GM21717 (cell line): ENCODE results near the gene PARP14.
A peak's percentile ranks its signal among the peaks of the same experiment; 100 is the strongest.
"Not testable (repeated sequence)": the region's sequence is repeated elsewhere in the genome, so short reads cannot be mapped to it uniquely, and the experiment has no call there.

Experiments used
- ATAC-seq: cut with Tn5 transposase; IDR thresholded peaks from one replicate; pipeline ENCODE4 v1.9.1; 2021; ENCODE audit warnings: mild to moderate bottlenecking, moderate library complexity; ENCODE audit not compliant: unreplicated experiment

PARP14 gene, protein sequence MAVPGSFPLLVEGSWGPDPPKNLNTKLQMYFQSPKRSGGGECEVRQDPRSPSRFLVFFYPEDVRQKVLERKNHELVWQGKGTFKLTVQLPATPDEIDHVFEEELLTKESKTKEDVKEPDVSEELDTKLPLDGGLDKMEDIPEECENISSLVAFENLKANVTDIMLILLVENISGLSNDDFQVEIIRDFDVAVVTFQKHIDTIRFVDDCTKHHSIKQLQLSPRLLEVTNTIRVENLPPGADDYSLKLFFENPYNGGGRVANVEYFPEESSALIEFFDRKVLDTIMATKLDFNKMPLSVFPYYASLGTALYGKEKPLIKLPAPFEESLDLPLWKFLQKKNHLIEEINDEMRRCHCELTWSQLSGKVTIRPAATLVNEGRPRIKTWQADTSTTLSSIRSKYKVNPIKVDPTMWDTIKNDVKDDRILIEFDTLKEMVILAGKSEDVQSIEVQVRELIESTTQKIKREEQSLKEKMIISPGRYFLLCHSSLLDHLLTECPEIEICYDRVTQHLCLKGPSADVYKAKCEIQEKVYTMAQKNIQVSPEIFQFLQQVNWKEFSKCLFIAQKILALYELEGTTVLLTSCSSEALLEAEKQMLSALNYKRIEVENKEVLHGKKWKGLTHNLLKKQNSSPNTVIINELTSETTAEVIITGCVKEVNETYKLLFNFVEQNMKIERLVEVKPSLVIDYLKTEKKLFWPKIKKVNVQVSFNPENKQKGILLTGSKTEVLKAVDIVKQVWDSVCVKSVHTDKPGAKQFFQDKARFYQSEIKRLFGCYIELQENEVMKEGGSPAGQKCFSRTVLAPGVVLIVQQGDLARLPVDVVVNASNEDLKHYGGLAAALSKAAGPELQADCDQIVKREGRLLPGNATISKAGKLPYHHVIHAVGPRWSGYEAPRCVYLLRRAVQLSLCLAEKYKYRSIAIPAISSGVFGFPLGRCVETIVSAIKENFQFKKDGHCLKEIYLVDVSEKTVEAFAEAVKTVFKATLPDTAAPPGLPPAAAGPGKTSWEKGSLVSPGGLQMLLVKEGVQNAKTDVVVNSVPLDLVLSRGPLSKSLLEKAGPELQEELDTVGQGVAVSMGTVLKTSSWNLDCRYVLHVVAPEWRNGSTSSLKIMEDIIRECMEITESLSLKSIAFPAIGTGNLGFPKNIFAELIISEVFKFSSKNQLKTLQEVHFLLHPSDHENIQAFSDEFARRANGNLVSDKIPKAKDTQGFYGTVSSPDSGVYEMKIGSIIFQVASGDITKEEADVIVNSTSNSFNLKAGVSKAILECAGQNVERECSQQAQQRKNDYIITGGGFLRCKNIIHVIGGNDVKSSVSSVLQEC (N-terminal part only)

DNA sequence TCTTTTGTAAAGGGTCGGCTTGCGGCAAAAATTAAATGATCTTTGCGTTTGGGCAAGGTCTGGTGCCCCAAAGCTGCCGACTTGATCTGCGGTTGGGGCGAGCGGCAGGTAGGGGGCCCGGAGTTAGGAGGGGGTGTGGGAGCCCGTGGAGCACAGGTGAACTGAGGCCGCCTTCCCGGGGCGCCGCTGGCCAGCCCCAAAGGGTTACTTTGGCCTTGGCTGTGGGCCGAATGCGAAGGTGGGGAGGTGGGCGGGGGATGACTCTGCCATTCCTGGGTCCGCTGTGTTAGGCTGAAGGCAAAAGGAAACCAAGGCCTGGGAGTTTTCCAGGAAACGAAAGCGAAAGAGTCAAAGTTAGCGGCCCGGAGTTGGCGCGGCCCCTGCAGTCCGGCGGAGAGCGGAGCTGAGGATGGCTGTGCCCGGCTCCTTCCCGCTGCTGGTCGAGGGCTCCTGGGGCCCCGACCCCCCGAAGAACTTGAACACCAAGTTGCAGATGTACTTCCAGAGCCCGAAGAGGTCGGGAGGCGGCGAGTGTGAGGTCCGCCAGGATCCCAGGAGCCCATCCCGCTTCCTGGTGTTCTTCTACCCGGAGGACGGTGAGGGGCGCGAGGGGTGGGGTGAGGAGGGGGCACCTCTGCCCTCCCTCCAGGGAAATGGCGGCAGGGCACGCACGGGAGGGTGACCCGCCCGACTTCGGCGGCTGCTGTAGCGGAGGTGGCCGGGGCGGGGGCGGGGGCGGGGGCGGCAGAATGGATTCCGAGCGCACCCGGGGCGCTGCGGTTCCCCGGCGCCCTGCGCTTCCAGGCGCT lies at the start of gene PARP14:
PARP14 (plus strand) TSS at position 365 of the 809 bp plus-strand sequence; CDS start at position 410, 45 bp downstream.
- ATAC-seq: peak; percentile 48

DNA sequence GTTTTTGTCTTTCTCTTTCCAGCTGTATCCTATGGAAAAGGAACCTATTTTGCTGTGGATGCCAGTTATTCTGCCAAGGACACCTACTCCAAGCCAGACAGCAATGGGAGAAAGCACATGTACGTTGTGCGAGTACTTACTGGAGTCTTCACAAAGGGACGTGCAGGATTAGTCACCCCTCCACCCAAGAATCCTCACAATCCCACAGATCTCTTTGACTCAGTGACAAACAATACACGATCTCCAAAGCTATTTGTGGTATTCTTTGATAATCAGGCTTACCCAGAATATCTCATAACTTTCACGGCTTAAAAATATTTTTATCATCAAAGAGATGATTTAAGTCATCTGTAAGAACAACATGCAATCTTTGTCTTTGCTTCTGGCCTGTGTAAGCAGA lies 44.9 kb upstream of the PARP14 start:
- no peak for ATAC-seq

DNA sequence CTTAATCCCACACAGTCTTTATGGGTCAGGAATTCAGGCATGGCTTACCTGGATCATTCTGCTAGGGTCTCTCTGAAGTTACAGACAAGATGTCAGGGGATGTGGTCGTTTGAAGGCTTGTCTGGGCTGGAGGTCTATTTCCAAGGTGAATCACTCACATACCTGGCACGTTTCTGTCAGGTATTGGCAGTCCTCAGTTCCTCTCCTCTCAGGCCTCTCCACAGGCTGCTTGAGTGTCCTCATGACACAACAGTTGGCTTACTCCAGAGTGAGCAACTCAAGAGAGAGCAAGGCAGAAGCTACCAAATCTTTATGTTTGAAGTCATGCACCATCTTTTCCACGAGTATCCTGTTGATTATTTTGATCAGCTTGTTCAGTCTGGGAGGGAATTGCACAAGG lies 43.9 kb upstream of the PARP14 start:
- no peak for ATAC-seq

DNA sequence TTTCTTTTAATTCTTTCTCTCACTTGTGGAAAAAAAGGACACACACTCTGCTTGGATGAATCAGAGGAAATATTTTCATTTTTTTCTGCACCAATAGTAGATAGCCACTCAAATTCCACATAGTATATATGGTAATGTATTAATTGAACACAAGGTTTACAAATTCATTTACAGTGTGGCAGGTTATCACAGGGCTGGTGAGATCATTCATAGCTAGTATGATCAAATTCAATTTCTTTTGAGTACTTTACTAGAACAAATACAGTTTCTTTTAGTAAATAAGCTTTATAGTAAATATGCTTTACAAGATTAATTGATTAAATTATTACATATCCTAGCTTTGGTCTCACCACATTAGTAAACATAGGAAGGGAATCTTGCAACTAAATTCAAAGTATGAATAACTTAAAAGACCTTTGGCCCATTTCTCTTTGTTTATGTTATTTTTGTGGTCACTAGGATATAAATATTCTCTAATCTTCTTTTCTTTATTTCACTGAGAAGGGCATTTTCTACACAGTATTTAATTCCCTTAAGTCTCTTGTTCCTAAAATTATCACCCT lies 40.1 kb upstream of the PARP14 start:
- no peak for ATAC-seq

DNA sequence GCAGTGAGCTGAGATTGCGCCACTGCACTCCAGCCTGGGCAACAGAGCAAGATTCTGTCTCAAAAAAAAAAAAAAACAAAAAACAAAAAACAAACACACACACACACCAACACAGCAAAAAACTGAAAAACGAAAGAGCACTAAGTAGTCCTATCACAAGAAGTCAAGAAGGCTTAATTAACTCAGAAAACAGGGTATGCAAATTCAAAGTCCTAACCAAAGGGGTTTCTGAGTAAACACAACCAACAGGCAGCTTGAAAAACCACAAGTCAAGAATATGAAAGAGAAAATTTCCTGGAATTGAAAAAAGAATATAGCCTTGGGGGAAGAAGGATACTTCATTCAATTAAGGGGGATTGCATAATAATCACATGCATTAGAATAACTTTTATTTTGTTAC lies 37.7 kb upstream of the PARP14 start:
- peak; percentile 83 for ATAC-seq

DNA sequence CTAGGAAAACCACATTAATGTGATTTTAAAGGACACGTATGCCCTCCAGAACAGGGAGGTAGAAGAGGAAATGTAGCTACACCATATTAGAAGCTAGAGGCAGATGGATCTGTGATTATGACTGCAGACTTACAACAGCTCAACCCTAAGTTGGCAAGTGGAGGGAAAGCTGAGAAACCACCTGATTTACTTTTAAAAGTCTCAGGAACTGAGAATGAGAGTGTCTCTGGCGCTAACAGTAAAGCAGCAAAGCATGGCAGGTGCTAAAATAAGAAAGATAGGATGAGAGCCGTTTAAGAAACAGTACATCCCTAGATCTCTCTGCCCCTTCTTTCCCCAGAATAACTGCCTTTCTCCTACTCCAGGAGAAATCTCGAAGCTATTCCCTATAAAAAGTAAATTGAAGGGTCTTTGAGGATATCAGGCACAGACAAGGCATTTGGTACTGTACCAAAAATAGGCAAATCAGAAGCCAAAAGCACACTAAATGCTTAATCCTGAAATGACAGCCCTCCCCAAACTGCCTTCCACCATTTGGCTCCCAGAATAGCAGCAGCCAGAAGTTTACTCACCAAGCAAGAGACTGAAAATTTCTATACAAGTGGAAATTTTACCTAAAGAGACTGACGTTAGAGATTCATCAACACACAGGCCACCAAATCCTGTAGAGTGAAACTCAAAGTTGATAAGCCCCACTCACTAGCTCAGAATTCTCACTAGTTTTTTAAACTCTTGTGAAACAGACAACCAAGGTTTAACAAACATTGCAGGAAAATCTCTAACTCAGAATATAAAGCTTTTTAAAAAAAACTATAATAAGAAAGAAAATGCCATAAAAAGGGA lies 34.3 kb upstream of the PARP14 start:
- ATAC-seq: peak; percentile 52

DNA sequence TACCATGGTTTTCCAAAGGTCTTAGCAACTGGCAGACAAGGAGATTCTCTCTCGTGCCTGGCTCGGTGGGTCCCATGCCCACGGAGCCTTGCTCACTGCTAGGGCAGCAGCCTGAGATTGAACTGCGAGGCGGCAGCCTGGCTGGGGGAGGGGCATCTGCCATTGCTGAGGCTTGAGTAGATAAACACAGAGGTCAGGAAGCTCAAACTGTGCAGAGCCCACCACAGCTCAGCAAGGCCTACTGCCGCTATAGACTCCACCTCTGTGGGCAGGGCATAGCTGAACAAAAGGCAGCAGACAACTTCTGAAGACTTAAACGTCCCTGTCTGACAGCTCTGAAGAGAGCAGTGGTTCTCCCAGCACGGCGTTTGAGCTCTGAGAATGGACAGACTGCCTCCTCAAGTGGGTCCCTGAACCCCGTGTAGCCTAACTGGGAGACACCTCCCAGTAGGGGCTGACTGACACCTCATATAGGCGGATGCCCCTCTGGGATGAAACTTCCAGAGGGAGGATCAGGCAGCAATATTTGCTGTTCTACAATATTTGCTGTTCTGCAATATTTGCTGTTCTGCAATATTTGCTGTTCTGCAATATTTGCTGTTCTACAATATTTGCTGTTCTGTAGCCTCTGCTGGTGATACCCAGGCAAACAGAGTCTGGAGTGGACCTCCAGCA lies 29.3 kb upstream of the PARP14 start:
- not testable (repeated sequence) for ATAC-seq

DNA sequence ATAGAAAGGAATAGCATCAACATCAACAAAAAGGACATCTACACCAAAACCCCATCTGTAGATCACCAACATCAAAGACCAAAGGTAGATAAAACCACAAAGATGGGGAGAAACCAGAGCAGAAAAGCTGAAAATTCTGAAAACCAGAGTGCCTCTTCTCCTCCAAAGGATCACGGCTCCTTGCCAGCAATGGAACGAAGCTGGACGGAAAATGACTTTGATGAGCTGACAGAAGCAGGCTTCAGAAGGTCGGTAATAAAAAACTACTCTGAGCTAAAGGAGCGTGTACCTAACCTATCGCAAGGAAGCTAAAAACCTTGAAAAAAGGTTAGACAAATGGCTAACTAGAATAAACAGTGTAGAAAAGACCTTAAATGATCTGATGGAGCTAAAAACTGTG lies 28.7 kb upstream of the PARP14 start:
- ATAC-seq: not testable (repeated sequence)

DNA sequence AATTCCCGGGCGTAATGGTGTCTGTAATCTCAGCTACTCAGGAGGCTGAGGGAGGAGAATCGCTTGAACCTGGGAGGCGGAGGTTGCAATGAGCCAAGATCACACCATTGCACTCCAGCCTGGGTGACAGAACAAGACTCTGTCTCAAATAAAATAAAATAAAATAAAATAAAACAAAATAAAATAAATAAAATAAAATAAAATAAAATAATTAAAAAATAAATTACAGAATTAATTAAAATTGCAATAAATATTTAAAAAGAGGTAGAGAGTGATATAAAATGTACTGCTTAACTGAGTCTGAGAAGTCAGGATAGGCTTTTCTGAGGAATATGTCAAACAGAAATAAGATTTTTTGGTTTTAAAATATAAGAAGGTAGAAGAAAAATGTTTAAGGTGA lies 22.3 kb upstream of the PARP14 start:
- ATAC-seq: not testable (repeated sequence)

DNA sequence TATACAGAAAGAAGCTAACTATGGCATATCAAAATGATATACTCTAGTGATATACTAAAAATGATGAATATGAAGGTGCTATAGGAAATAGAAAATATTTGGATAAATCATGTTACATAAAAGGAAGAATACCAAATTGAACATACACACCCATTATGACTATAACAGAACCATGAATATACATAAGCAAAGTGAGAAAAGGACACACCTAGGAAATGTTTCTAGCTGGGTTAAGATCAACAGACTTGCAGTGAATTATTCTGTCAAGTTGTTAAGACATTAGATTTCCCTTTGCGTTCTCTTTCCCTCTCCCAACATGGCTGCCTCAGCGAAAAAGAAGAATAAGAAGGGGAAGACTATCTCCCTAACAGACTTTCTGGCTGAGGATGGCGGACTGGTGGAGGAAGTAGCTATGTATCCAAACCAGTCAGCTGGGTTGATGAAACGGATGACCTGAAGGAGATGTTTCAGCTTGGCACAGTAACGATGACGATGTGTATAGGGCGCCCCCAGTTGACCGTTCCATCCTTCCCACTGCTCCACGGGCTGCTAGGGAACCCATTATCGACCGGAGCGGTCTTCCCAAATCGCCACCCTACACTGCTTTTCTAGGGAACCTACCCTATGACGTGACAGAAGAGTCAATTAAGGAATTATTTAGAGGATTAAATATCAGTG lies 20.2 kb upstream of the PARP14 start:
- ATAC-seq: no peak

DNA sequence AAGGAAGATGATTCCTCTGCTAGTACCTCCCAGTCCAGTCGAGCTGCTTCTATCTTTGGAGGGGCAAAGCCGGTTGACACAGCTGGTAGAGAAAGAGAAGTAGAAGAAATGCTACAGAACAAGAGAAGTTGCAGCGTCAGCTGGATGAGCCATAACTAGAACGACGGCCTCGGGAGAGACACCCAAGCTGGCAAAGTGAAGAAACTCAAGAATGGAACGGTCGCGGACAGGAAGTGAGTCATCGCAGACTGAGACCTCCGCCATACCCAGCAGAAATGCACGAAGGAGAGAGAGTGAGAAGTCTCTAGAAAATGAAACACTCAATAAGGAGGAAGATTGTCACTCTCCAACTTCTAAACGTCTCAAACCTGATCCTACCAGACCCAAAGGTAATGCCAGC lies 19.0 kb upstream of the PARP14 start:
- ATAC-seq: no peak

DNA sequence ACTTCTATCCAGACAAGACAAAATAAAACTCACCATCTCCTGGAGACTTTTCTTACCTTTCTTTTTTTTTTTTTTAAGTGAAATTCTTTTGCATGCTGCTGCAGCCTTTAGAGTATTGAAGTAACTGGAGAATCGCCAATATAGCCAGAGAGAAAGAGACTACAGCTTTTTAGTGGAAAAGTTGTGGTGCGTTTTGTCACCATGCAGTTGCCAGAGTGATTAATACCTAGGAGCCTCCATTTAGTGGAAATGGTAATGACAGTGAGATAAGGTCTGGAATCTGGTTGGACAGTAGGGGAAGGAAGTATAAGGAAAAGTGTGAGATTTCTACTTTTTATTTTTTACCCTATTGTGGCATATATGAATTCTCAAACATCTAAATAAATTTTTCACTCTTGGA lies 18.1 kb upstream of the PARP14 start:
- ATAC-seq: no peak

DNA sequence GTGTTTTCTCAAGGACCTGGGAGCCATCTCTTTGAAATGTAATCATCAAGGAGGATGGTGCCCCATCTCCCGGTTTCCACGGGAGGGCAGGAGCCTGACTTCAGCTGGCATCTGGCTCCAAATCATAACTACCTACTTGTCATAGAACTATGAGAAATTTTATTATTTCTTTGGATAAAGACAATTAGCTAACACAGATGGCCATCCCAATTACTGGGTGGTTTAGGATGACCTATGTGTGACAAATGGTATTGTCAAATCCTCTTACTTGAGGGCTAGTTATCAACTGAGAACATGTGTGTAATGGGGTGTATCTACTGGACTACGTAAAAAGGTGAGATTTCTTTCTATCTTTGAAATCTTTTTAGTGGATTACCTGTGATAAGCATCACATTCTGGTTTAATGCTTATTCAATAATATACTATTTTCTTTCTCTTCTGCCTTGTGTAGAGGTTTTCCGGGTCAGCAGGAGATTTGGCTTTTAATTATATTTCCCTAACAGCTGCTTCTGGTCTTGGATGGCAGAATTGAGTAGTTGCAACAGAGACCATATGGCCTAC lies 15.3 kb upstream of the PARP14 start:
- ATAC-seq: no peak

DNA sequence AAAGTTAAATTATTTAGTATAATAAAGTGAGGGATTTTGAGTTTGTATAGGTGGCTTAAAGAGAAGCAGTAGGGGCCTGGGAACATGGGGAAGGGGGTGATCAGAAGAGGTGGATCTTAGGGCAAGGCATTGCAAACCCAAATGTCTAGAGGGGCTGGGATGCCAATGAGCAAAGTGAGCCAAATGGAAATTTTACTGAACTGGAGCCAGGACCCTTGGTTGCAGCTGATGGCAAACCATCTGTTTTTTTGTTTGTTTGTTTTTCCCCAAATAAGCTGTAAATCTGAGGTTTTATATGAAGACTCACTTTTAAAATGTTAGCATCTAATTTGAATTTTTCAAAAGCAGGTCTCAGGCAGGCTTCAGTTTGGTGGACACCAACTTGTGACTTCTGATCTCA lies 14.8 kb upstream of the PARP14 start:
- no peak for ATAC-seq

DNA sequence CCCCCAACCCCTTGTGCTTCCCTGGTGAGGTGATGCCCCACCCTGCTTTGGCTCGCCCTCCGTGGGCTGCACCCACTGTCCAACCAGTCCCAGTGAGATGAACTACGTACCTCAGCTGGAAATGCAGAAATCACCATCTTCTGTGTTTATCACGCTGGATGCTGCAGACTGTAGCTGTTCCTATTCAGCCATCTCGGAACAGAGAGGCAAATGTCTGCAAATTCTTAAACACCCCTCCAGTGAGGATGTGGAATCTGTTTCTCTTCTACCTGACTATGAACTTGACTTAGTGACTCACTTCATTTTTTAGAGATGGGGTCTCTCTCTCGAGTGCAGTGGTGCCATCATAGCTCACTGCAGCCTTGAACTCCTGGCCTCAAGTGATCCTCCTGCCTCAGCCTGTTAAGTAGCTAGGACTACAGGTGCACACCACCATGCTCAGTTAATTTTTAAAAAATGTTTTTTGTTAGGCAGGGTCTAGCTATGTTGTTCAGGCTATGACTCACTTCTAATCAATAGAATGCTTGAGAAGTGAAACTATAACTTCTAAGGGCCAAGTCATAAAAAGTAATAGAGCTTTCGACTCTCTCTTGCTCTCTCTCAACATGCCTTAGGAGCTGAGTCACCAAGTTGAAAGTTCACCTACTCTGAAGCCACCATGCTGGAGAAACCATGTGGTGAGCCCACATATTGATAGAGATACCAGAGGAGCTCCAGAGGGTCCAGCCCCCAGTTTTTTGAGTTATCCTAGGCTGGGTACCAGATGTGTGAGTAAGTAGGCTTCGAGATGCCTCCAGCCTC lies 11.5 kb upstream of the PARP14 start:
- peak; percentile 92 for ATAC-seq

DNA sequence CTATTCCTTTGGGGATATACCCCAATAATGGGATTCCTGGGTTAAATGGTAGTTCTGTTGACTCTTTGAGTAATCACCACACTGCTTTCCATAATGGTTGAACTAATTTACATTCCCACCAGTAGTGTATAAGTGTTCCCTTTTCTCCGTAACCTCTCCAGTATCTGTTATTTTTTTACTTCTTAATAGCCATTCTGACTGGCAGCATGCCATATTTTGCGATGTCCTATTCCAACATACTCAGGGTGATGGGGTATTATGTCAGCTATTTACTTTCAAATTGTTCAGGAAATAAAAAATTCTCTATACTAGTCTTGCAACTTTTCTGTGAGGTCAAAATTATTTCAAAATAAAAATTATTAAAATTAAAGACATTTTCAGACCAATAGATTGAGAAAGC lies 9.1 kb upstream of the PARP14 start:
- ATAC-seq: no peak

DNA sequence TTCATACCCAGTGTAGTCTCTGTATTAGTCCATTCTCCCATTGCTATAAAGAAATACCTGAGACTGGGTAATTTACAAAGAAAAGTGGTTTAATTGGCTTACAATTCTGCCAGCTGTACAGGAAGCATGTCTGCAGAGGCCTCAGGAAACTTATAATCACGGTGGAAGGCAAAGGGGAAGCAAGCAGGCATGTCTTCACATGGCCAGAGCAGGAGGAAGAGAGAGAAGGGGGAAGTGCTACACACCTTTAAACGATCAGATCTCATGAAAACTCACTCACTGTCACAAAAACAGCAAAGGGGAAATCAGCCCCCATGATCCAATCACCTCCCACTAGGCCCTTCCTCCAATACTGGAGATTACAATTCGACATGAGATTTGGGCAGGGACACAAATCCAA lies 6.3 kb upstream of the PARP14 start:
- ATAC-seq: no peak
